OCI-M2 (cell line): ENCODE results near the gene BAG3.
"Not testable (repeated sequence)": the region's sequence is repeated elsewhere in the genome, so short reads cannot be mapped to it uniquely, and the experiment has no call there.

Experiments used
- DNase-seq: peaks from one replicate; lab custom pipeline; 2025; ENCODE audit not compliant: unreplicated experiment; lab: John Stamatoyannopoulos, UW

BAG3 gene

GRCh38 chr10:119650692-119651513 lies at the start of gene BAG3:
Gene BAG3 (plus strand): TSS chr10:119651380. CDS start chr10:119651676, 296 bp downstream.
- peak; percentile 29 for DNase-seq

- no peak for DNase-seq
Measured at GRCh38 chr10:119602241-119603095, 48.7 kb upstream of the BAG3 start.

GRCh38 chr10:119604468-119604867 lies 46.7 kb upstream of the BAG3 start:
- DNase-seq = no peak

DNA sequence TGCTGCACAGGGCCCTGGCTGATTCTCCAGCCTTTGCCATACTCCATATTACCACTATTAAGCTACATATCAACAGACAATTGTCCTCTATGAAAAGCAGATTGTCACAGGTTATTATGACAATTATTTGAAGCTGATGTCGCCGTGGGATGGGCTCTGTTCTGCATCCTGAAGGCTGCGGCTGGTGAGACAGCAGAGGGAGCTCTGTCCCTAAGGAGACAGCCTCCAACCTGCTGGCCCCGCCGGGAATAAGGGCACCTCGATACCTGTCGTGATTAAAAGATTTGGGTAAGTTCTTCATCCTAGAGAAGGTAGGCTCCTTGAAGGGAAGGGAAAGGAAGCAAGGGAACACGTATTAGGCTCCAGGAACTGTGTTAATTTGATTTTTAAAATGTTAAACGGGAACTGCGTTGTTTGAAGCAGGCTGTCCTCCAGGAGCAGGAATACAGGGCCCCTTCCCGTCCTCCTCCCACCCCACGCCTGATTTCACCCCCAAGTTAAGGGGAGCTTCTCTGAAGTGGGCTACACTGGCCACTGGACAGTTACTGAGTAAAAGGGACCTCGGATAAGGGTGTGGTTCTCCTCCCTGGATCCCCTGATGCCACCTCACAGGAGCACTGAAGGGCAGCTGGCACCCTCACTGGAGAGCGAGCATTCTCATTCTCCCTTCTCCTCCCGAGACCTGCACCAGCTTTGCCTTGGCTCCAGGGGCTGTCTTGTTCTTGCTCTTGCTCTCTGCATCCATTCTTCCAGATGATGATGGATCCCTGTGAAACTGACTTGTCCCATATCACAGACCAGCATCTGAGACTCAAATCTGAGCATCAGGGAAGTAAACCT lies 42.6 kb upstream of the BAG3 start:
- DNase-seq = no peak

- no peak for DNase-seq
Measured at GRCh38 chr10:119609516-119609915, 41.7 kb upstream of the BAG3 start.

DNA sequence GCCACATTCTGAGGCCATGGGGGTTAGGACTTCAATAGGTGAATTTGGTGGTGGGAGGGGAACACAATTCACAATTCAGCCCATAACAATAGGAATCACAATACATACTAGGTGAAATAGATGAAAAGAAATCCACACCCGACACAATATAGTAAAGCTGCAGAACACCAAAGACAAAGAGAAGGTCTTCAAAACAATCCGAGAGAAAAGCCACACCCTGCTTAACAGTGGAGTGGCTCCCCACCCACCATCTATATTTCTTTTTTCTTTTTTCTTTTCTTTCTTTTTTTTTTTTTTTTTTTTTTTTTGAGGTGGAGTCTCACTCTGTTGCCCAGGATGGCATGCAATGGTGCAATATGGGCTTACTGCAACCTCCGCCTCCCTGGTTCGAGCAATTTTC lies 39.7 kb upstream of the BAG3 start:
- no peak for DNase-seq

DNA sequence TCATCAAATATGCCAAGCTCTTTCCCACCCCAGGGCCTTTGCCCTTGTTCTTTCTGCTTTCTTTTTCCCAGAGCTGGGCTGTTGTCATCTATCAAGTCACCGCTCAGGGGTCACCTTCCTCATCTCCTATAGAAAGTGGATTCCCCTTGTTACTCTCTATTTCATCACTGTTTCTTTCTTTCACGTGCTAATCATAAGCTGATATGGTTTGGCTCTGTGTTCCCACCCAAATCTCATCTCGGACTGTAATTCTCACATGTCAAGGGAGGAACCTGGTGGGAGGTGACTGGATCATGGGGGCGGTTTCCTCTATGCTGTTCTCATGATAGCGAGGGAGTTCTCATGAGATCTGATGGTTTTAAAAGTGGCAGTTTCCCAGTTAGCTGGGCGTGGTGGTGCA lies 37.4 kb upstream of the BAG3 start:
- no peak for DNase-seq

GRCh38 chr10:119614686-119615085 lies 36.5 kb upstream of the BAG3 start:
- DNase-seq = no peak

DNA sequence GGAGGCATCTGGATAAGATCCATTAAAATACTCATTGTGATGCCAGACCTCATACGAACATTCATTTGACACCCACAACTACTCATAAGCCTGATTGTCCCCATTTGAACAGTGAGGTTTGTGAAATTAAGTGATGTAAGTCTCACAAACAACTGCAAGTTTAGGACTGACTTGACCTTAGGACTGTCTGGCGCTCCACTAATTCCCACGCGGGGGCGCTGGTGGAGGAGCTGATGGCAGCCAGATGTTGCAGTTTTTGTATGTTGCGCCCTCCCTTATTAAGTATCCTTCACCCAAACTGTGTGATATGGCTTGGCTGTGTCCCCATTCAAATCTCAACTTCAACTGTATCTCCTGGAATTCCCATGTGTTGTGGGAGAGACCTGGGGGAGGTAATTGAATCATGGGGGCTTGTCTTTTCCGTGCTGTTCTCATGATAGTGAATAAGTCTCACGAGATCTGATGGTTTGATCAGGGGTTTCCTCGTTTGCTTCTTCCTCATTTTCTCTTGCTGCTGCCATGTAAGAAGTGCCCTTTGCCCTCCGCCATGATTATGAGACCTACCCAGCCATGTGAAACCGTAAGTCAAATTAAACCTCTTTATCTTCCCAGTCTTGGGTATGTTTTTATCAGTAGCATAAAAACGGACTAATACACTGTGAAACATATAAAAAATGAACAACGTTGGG lies 34.2 kb upstream of the BAG3 start:
- DNase-seq = no peak

GRCh38 chr10:119619215-119619614 lies 32.0 kb upstream of the BAG3 start:
- no peak for DNase-seq

GRCh38 chr10:119619811-119620210 lies 31.4 kb upstream of the BAG3 start:
- not testable (repeated sequence) for DNase-seq

DNA sequence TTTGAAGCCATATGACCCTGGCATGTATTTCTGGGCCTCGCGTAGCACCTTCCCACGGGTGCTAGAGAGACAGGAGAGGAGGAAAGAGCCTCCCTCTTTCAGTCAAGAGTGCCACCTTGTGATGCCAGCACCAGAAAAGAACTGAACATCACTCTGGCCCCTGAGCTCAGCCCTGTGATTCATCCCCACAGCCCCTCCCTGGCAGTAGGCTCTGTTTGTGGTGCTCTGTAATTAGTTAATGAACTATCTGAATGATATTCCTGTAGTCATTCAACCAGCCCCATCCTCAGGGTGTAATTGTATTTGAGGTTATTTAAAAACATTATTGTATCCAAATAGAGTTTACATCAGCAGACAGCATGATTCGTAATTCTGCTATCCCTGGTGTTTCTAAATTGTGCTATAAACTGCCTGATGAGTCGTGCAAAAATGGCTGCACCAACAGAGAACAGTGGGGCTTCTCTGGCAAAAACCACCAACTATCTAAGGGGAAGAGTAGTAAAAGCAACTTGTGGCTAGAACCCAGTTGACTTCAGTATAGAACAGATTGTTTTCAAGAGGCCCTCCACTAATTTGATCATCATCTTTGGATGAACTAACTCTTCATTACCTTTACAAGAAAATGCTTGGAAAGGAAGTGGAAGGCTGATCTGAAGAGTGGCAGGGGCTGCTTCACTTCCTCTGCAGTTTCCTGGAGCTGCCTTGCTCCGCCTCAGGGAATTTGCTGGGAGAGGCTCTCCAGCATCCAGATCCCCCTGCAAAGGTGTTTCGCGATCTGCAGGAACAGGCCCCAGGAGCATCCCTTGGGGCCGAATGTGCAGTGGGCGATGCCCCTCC lies 30.7 kb upstream of the BAG3 start:
- DNase-seq = no peak

- DNase-seq = no peak
Measured at GRCh38 chr10:119621078-119621384, 30.1 kb upstream of the BAG3 start.

DNA sequence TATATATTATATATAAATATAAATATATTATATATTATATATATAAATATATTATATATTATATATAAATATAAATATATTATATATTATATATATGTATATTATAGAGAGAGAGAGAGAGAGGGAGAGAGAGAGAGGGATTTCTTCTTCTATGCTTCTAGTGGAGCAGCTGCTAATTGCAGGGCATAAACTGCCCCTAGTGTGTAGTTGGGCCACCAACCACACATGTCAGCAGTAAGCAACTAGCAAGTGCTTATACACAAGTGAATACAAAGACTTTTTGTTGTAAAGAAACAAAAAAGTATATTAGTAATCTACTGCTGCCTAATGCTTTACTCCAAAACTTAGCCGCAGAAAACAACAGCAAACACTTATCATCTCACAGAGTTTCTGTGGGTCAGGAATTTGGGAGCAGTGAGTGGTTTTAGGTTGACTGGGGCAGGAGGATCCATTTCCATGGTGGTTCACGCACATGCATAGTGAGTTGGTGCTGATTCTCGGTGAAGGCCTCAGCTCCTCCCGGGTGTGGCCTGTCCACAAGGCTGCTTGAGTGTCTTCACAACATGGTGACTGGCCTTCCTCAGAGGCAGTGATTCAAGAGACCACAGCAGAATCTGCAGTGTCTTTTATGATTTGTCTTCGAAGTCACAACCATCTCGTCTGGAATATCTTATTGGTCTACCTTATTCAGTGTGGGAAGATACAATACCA lies 25.5 kb upstream of the BAG3 start:
- no peak for DNase-seq

GRCh38 chr10:119630300-119630699 lies 20.9 kb upstream of the BAG3 start:
- no peak for DNase-seq

DNA sequence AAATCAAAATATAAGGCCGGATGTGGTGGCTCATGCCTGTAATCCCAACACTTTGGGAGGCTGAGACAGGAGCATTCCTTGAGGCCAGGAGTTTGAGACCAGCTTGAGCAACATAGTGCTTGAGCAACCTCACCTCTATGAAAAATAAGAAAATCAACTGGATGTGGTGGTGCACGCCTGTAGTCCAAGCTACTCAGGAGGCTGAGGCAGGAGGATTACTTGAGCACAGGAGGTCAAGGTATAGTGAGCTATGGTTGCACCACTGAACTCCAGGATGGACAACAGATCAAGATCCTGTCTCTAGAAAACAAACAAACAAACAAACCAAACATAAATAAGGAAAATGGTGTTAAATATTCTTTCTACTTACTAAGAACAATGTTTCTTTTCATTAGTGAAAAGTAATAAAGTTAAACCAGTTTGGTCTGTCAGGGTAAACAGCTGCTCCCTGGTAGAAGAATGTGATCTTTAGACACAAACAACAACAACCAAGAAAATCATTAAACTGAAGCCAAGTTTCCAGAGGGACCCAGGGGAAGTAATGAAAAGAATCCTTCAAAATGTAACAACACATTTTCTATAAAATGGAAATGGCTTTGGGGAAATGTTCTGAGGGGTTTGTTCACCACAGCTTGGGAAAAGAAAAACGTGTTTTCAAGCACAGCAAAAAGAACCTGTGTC lies 17.5 kb upstream of the BAG3 start:
- DNase-seq = no peak

- DNase-seq = no peak
Measured at GRCh38 chr10:119634219-119634544, 17.0 kb upstream of the BAG3 start.

GRCh38 chr10:119637631-119638030 lies 13.5 kb upstream of the BAG3 start:
- DNase-seq = no peak

DNA sequence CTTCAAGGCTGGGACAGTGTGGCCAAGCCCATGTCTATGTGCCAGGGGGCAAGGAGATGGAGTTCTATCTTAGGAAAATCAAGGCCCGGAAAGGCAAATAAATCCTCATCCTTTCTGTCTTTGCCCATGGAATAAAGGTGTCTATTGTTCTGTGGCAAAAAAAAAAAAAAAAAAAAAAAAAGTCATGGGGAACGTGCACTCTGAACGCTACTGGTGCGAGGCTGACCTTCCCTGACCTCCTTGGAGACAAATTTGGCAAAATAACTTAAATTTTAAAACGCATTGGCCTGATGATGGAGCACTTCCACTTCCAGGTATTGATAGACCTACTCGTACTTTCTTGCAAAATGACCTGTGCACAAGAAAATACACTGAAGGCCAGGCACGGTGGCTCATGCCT lies 12.2 kb upstream of the BAG3 start:
- DNase-seq = no peak
